H9 (cell line): ENCODE data around the gene KRT5. TPM values are rescaled to one million over a fixed set of nuclear protein-coding genes. Genes with fewer than 3 reads are reported as not detected.

Source experiments
- DNase-seq: peaks from one replicate; pipeline ENCODE4 v3.0.0-alpha.2; 2017
- H2AFZ ChIP-seq: one replicate; pipeline ENCODE4 v1.6.1; 2013; ENCODE audit warnings: mild to moderate bottlenecking, low read length, control low read depth, moderate library complexity
- H2AK5ac ChIP-seq: 2 replicates; pipeline ENCODE4 v1.6.1; 2013; ENCODE audit warnings: low read length, control low read depth, mixed read lengths; ENCODE audit not compliant: insufficient read length
- H2BK120ac ChIP-seq: one replicate; pipeline ENCODE4 v1.6.1; 2013; ENCODE audit warnings: low read depth, mild to moderate bottlenecking, low read length, control low read depth, inconsistent platforms; ENCODE audit not compliant: poor library complexity, severe bottlenecking
- H2BK12ac ChIP-seq: 2 replicates; pipeline ENCODE4 v1.6.1; 2013; ENCODE audit warnings: low read length, control low read depth, mixed read lengths, low read depth; ENCODE audit not compliant: insufficient read length
- H2BK15ac ChIP-seq: 2 replicates; pipeline ENCODE4 v1.6.1; 2013; ENCODE audit warnings: low read depth, low read length, control low read depth
- H2BK20ac ChIP-seq: one replicate; pipeline ENCODE4 v1.6.1; 2013; ENCODE audit warnings: low read depth, mild to moderate bottlenecking, low read length, control low read depth, inconsistent platforms; ENCODE audit not compliant: poor library complexity, severe bottlenecking
- H2BK5ac ChIP-seq: 2 replicates; pipeline ENCODE4 v1.6.1; 2013; ENCODE audit warnings: low read length, control low read depth, mixed read lengths; ENCODE audit not compliant: insufficient read length
- H3K14ac ChIP-seq: 2 replicates; pipeline ENCODE4 v1.6.1; 2013; ENCODE audit warnings: low read length, control low read depth; ENCODE audit not compliant: insufficient read depth
- H3K18ac ChIP-seq: 2 replicates; pipeline ENCODE4 v1.6.1; 2013; ENCODE audit warnings: low read depth, mild to moderate bottlenecking, mixed read lengths, low read length, control low read depth; ENCODE audit not compliant: insufficient read length
- H3K23ac ChIP-seq: 2 replicates; pipeline ENCODE4 v1.6.1; 2013; ENCODE audit warnings: low read length, control low read depth, mixed read lengths, low read depth; ENCODE audit not compliant: insufficient read length
- H3K23me2 ChIP-seq: 2 replicates; pipeline ENCODE4 v1.6.1; 2013; ENCODE audit warnings: low read depth, mild to moderate bottlenecking, mixed read lengths, low read length, control low read depth; ENCODE audit not compliant: insufficient read length, poor library complexity, severe bottlenecking
- H3K27ac ChIP-seq: 2 replicates; pipeline ENCODE4 v1.5.1; 2013; ENCODE audit warnings: low read length, control low read depth, mixed read lengths, low read depth; ENCODE audit not compliant: insufficient read length
- H3K27me3 ChIP-seq: 2 replicates; pipeline ENCODE4 v1.6.1; 2013; ENCODE audit warnings: low read length, control low read depth, inconsistent platforms; ENCODE audit not compliant: insufficient read depth
- H3K4ac ChIP-seq: 2 replicates; pipeline ENCODE4 v1.6.1; 2013; ENCODE audit warnings: low read depth, mild to moderate bottlenecking, control low read depth, inconsistent platforms, low read length, moderate library complexity
- H3K4me1 ChIP-seq: 2 replicates; pipeline ENCODE4 v1.6.1; 2013; ENCODE audit warnings: low read length, control low read depth, inconsistent platforms; ENCODE audit not compliant: insufficient read depth
- H3K4me2 ChIP-seq: 2 replicates; pipeline ENCODE4 v1.6.1; 2013; ENCODE audit warnings: low read length, control low read depth, mixed read lengths; ENCODE audit not compliant: insufficient read length, insufficient read depth
- H3K56ac ChIP-seq: 2 replicates; pipeline ENCODE4 v1.6.1; 2013; ENCODE audit warnings: low read depth, mild to moderate bottlenecking, mixed read lengths, low read length, control low read depth; ENCODE audit not compliant: insufficient read length
- H3K79me1 ChIP-seq: 2 replicates; pipeline ENCODE4 v1.6.1; 2013; ENCODE audit warnings: low read depth, mild to moderate bottlenecking, moderate library complexity, low read length, control low read depth, inconsistent platforms; ENCODE audit not compliant: insufficient read depth, poor library complexity, severe bottlenecking
- H3K79me2 ChIP-seq: 2 replicates; pipeline ENCODE4 v1.6.1; 2013; ENCODE audit warnings: low read length, control low read depth, inconsistent platforms; ENCODE audit not compliant: insufficient read depth
- H3K9ac ChIP-seq: 2 replicates; pipeline ENCODE4 v1.6.1; 2013; ENCODE audit warnings: low read length, control low read depth, mixed read lengths; ENCODE audit not compliant: insufficient read length; ENCODE audit errors: extremely low read depth
- H3K9me3 ChIP-seq: one replicate; pipeline ENCODE4 v1.6.1; 2013; ENCODE audit warnings: low read depth, low read length, inconsistent platforms; ENCODE audit not compliant: control insufficient read depth
- H3T11ph ChIP-seq: one replicate; pipeline ENCODE4 v1.6.1; 2013; ENCODE audit warnings: mild to moderate bottlenecking, low read length, control low read depth, inconsistent platforms
- H4K20me1 ChIP-seq: one replicate; pipeline ENCODE4 v1.6.1; 2013; ENCODE audit not compliant: control insufficient read depth, insufficient read length, insufficient read depth
- H4K5ac ChIP-seq: 2 replicates; pipeline ENCODE4 v1.6.1; 2013; ENCODE audit warnings: low read depth, mild to moderate bottlenecking, mixed read lengths, low read length, control low read depth; ENCODE audit not compliant: insufficient read length
- H4K8ac ChIP-seq: replicated peaks from 2 replicates; pipeline ENCODE4 v1.6.1; 2013; ENCODE audit warnings: low read length, control low read depth, mixed read lengths, low read depth; ENCODE audit not compliant: insufficient read length
- H4K91ac ChIP-seq: 2 replicates; pipeline ENCODE4 v1.6.1; 2013; ENCODE audit warnings: low read depth, mild to moderate bottlenecking, moderate library complexity, mixed read lengths, low read length, control low read depth; ENCODE audit not compliant: insufficient read length
- H3K27ac Mint-ChIP-seq, 3 experiments: 2 replicates in 2 of 3; 3 replicates in 1 of 3; pipeline ENCODE4 v1.8.0; 2020 to 2021; ENCODE audit warnings: mixed read lengths in 3 of 3, mild to moderate bottlenecking in 1 of 3, moderate library complexity in 1 of 3
- H3K27me3 Mint-ChIP-seq: 2 replicates; pipeline ENCODE4 v1.8.0; 2021; ENCODE audit warnings: low read depth, mild to moderate bottlenecking, moderate library complexity, mixed read lengths
- H3K36me3 Mint-ChIP-seq, 3 experiments: 2 replicates in 2 of 3; 3 replicates in 1 of 3; pipeline ENCODE4 v1.8.0; 2020 to 2021; ENCODE audit warnings: low read depth in 3 of 3, mixed read lengths in 3 of 3; ENCODE audit not compliant: insufficient read depth in 1 of 3
- H3K4me1 Mint-ChIP-seq, 2 experiments: 2 replicates each; pipeline ENCODE4 v1.8.0; 2020; ENCODE audit warnings: mixed read lengths in 2 of 2
- H3K4me3 Mint-ChIP-seq, 2 experiments: 2 replicates in 1 of 2; 3 replicates in 1 of 2; pipeline ENCODE4 v1.8.0; 2020 to 2021; ENCODE audit warnings: mild to moderate bottlenecking in 2 of 2, mixed read lengths in 2 of 2, moderate library complexity in 1 of 2
- H3K9me3 Mint-ChIP-seq, 2 experiments: 2 replicates in 1 of 2; 3 replicates in 1 of 2; pipeline ENCODE4 v1.8.0; 2020; ENCODE audit warnings: mild to moderate bottlenecking in 2 of 2, mixed read lengths in 2 of 2, moderate library complexity in 1 of 2
- CTCF ChIP-seq: fragments of 200-600 bp; sonication (generic); conservative IDR thresholded peaks from 3 replicates; pipeline ENCODE4 v1.8.0; 2021; ENCODE audit warnings: antibody characterized with exemption, mild to moderate bottlenecking
- WGBS: extraction: QIAGEN DNeasy Blood & Tissue Kit; methylation state at CpG from one replicate; pipeline ENCODE4 v1.1.7; 2013; ENCODE audit warnings: missing lambda C conversion rate, low lambda C conversion rate, mixed read lengths; ENCODE audit not compliant: insufficient read length; ENCODE audit errors: extremely low coverage; 5-methylcytosine and 5-hydroxymethylcytosine counted together
- total RNA-seq: library from RNA; stranded (reverse); gene quantifications from 2 replicates; pipeline ENCODE4 v1.2.1, GENCODE V29; 2021

Gene KRT5
- total RNA-seq, 1 experiment from 2014 or later, result not detected

- Histone ChIP-seq H4K8ac (no peak overlapping the region), H3K4me2 (no peak overlapping the region), H2AK5ac (no peak overlapping the region), H2BK15ac (no peak overlapping the region), H2AFZ (no peak overlapping the region), H2BK5ac (no peak overlapping the region), H2BK20ac (no peak overlapping the region), H3K23ac (no peak overlapping the region), H3K14ac (no peak overlapping the region; the same call in 1 of the 2 replicates), H4K91ac (no peak overlapping the region), H2BK12ac (no peak overlapping the region), H3T11ph (no peak overlapping the region), H3K79me1 (no peaks in the 10 kb centered on the region), H4K20me1 (no peaks in the 10 kb centered on the region), H3K23me2 (no peaks in the 10 kb centered on the region), H3K79me2 (no peaks in the 10 kb centered on the region), H2BK120ac (no peak overlapping the region), H4K5ac (no peak overlapping the region), H3K27ac (no peak overlapping the region), H3K9ac (no peak overlapping the region), H3K4me1 (no peaks in the 10 kb centered on the region), H3K4ac (no peak overlapping the region), H3K27me3 (no peaks in the 10 kb centered on the region), H3K56ac (no peak overlapping the region), H3K9me3 (no peaks in the 10 kb centered on the region), H3K18ac (no peak overlapping the region)
- DNase-seq, result no peak
- Mint-ChIP-seq H3K4me3 (no peak overlapping the region; a peak in 1 of 5 replicates), H3K36me3 (no peaks in the 10 kb centered on the region), H3K9me3 (no peaks in the 10 kb centered on the region), H3K4me1 (peaks cover 3% of the 10 kb centered on the region in 2 experiments; a peak in 3 of 4 replicates), H3K27me3 (peaks cover 8% of the 10 kb centered on the region), H3K27ac (peak overlapping the region in 1 of 3 experiments; percentile 90; a peak in 1 of 7 replicates)
- WGBS, result no CpG with 5 or more reads among the region's 7 CpGs
- no peak for TF ChIP-seq CTCF
These were observed 22.7 kb upstream of the KRT5 start for GRCh38 chr12:52542785-52543318.
